Activated CD8-positive, alpha-beta memory T cell treated with anti-CD3 and anti-CD28 coated beads for 1 hour (primary cell): Measurements from ENCODE around the gene CCDC92.

ENCODE experiments used
- DNase-seq, 2 donors: peaks; one replicate each; pipeline ENCODE4 v3.0.0-alpha.2; 2020; ENCODE audit warnings: low read depth in 1 of 2; ENCODE audit errors: extremely low read depth in 1 of 2

CCDC92 gene

DNA sequence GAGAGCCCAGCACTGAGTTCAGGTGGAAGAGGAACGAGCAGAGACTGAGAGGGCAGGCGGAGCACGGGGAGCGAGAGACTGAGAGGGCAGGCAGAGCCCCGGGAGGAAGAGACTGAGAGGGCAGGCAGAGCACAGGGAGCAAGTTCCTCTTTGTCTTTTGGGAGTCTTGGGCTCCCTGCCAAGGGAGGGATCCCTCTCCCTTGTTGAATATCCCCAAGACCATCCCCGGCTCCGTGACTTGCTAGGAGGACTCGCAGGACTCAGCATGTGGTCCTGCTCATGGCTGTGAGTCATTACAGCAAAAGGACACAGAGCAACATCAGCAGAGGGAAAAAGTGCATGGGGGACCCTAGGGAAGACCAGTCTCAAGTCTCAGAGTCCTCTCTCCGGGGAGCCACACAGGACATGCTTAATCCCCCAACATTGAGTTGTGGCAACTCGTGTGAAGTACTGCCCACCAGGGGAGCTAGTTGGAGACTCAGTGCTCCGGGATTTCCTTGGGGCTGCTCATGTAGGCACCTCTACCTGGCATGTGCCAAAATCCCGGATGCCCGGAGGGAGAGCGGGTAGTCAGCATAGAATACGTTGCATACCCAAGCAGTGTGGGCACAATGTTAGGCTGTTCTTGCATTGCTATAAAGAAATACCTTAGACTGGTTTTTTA, 81.0 kb downstream of the CCDC92 start:
- DNase-seq: no peak

GRCh38 chr12:123891011-123891410, 81.6 kb downstream of the CCDC92 start:
- no peak for DNase-seq

GRCh38 chr12:123890536-123890902, 82.1 kb downstream of the CCDC92 start:
- DNase-seq: no peak

DNA sequence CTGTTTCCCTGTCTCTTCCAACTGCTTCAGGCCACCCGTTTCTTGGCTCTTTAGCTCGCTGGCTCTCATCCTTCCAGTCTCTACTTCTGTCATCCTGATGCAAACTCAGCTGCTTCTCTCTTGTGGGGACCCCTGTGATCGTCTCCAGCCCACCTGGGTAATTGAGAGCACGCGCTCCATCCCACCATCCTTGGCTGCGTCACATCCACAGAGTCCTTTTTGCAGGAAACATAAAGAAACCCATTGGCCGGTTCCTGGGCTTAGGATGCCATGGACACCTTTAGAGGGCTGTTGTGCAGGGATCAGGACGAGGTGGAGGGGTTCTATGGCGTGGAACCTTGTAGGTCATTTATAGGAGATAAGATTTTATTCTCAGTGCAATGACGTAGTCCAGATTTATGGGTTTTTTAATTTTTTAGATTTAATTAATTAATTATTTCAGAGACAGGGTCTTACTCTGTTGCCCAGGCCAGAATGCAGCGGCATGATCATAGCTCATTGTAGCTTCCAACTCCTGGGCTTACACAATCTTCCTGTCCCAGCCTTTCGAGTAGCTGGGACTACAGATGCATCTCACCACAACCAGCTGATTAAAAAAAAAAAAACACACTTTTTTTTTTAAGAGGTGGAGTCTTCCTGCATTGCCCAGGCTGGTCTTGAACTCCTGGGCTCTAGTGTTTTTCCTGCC, 82.6 kb downstream of the CCDC92 start:
- no peak for DNase-seq

- DNase-seq: no peak
Measured at GRCh38 chr12:123888989-123889388, 83.6 kb downstream of the CCDC92 start.

DNA sequence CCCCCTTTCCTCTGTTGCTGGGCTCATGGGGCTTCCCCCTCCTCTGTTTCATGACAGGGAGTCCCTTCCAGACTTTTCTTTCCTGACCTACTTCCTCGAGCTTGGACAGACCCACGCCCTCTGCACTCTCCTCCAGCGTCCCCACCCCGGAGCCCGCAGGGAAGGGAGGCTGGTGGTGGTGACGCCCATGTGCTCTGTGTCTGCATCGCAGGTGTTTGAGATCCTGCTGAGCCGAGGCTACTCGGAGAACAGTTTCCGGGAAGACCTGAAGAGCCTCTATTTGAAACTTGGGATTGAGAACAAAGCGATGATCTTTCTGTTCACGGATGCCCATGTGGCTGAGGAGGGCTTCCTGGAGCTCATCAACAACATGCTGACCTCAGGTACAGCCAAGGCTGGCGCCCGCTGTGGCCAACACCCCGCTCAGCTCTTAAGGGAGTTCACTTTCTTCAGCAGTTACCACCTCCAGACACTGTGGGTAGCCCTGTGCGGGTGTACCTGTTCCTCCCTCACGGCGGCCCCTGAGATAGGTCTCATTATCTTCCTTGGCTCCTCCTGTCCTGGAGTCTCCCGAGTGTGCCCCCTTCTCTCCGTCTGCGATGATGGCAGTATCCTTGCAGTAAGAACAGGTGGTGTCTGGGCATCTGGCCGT, 85.6 kb downstream of the CCDC92 start:
- DNase-seq: no peak

DNA sequence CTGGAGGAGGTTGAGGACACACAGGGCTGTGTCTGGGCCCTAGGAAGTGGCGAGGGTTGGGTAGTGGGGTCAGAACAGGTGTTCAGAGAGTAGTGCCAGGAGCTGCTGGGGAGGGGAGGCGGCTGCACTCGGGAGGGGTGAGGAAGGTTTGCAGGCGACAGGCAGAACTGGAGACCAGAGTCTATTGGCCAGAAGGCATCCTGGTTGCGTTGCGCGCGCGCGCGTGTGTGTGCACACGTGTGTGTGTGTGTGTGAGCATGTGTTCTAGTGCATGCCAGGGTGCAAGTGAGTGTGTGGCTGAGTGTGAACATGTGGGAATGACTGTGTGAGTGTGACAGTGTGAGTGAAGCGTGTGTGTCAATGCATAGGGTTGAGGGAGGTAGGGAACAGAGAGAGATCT, 86.4 kb downstream of the CCDC92 start:
- no peak for DNase-seq
